Ramos (cell line): Measurements from ENCODE around the gene FILIP1L.
"Not testable (repeated sequence)": the region's sequence is repeated elsewhere in the genome, so short reads cannot be mapped to it uniquely, and the experiment has no call there.

Experiments used
- in situ Hi-C: fragments of 300-500 bp; cut with MboI; formaldehyde crosslinking; loops from one replicate; pipeline ENCODE4 v1.14.3; 2022; ENCODE audit warnings: low sequenced_read_pairs; ENCODE audit not compliant: unreplicated experiment

FILIP1L gene

GRCh38 chr3:99859825-99860224, 254.5 kb downstream of the FILIP1L start:
- in situ Hi-C loops = no loop called here

DNA sequence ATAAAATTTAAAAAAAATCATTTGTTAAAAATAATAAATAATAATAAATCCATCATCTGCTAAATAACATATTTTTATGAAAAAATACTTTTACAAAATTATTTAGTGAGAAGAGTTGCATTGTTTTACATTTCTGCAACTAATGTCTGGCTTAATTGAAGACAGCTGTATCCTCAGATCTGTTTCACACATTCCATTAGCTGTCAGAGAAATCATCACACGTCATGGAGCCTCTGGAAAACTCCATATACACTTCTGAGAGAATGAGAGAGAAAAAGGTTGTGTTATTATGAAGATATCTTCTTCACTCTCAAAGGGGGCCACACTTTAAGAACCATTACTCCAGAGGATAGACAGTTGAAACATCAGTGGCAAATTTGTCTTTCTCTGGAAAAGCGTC, 255.8 kb downstream of the FILIP1L start:
- in situ Hi-C loops = no loop called here

DNA sequence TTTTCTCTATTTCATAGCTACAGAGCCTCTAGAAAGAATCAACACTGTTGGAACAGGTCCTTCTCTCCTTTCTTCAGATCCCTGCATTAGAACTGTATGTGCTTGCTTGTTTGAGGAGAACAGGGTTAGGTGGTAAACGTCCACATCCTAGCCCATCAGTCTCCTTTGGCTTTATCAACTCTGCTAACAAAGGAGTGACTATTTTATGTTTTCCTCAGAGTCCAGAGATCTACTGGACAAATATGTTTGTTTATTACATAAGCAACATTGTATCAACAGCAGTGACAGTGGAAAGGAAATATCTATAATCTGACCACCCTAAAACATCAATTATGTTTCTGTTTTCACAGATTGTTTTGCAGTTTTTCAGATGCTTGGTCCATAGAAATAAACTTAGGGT, 257.0 kb downstream of the FILIP1L start:
- in situ Hi-C loops = no loop called here

GRCh38 chr3:99856437-99857220, 257.7 kb downstream of the FILIP1L start:
- in situ Hi-C loops = no loop called here

- in situ Hi-C loops = no loop called here
Observed at GRCh38 chr3:99855900-99856299, 258.4 kb downstream of the FILIP1L start.

DNA sequence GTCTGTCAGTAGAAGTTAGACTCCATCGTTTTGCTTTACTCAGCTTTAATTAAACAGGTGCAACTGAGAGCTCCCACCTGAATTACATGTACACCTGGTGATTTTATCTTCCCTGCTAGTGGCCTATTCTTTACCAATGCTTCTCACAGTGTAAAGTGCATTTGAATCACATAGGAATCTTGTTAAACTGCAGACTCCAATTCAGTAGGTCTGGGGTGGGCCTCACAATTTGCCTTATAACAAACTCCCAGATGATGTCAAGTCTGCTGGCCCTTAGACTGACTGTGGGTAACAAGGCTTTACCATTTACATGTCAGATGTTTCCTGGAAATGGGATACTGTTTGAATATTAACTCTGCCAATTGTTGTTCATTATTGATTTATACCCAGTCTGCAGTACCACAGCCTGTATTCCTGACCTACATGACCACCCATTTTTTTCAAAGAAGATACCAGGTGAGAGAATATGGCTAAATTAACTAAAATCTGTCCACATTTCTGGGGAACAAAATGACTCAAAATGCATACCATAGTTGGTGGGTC, 259.5 kb downstream of the FILIP1L start:
- in situ Hi-C loops = no loop called here

- in situ Hi-C loops = no loop called here
Observed at GRCh38 chr3:99852851-99853250, 261.4 kb downstream of the FILIP1L start.

GRCh38 chr3:99851955-99852354, 262.3 kb downstream of the FILIP1L start:
- in situ Hi-C loops = no loop called here

DNA sequence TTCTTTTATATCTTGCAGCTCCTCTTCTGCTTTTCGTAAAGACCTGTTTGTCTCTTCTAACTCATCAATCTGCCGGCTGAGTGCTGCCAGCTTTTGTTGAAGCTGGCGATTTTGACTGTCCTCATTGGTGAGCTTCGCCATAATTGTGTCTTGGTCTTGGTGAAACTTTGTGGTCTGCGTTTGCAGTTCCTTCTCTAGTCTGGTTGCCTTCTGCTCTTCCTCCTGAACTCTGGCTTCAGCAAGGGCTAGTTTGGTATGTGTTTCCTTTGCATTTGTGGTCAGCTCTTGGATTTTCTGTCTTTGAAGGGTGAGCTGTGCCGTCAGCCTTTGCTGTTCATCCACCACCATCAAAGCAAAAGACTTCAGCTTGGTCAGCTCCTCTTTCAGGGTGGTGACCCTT, 263.7 kb downstream of the FILIP1L start:
- in situ Hi-C loops = no loop called here

GRCh38 chr3:99848433-99848832, 265.9 kb downstream of the FILIP1L start:
- in situ Hi-C loops = no loop called here

GRCh38 chr3:99846477-99847160, 267.7 kb downstream of the FILIP1L start:
- in situ Hi-C loops = no loop called here

DNA sequence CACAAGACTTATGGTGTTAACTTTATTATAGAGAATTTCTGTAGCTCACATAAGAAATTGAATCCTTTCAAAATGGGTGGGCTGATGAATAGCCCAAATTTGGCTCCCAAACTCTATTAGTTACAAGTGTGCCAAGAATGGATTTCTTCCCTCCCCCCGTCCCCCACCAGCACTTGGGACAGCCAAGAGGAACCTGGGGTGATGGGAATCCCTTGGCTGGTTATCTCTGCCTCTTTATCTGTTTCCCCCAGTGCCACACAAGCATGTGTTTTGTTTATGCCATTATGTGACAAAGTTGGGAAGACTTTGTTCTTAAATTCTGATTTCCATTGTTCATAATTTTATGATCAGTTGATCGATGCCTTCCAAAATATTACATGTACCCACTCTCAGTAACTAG, 268.3 kb downstream of the FILIP1L start:
- in situ Hi-C loops = no loop called here

DNA sequence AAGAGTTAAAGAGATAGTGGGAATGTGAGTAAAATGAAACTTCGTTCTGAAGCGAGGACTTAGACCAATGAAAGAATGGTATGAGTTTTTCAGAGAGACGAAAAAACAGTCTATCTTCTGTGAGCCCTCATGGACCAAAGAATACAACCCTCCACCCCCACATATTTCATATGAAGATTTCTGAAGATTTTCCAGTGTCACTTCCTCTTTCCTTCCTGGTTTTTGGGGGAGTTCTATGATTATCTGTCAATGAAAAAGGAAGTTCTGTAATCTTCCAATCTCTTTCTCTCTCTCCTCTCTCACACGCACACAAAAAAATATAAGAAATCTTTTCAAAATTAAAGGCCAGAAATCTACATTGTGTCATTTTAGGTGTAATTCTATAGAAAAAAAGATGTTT, 269.0 kb downstream of the FILIP1L start:
- in situ Hi-C loops = no loop called here

DNA sequence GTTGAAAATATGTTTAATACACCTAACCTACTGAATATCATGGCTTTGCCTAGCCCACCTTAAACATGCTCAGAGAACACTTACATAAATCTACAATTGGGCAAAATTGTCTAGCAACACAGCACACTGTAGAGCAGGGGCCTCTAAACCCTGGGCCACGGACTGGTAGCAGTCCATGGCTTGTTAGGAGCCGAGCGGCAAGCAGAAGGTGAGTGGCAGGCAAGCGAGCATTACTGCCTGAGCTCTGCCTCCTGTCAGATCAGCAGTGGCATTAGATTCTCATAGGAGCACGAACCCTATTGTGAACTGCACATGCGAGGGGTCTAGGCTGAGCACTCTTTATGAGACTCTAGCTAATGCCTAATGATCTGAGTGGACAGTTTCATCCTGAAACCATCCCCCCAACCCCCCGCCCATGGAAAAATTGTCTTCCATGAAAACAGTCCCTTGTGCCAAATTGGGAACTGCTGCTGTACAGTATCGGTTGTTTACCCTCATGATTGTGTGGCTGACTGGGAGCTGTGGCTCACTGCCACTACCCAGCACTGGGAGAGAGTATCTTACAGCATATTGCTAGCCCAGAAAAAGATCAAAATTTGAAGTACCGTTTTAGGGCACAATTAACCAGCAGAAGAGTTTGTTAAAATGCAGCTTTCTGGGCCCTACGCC, 270.6 kb downstream of the FILIP1L start:
- in situ Hi-C loops = no loop called here

GRCh38 chr3:99842826-99843589, 271.3 kb downstream of the FILIP1L start:
- in situ Hi-C loops = no loop called here

DNA sequence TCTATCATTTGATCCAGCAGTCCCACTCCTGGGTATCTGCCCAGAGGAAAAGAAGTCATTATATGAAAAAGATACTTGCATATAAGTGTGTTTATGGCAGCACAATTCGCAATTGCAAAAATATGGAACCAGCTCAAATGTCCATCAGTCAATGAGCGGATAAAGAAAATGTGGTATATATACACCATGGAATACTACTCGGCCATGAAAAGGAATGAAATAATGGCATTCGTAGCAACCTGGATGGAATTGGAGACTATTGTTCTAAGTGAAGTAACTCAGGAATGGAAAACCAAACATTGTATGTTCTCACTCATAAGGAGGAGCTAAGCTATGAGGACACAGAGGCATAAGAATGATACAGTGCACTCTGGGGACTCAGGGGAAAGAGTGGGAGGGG, 272.4 kb downstream of the FILIP1L start:
- in situ Hi-C loops = not testable (repeated sequence)

DNA sequence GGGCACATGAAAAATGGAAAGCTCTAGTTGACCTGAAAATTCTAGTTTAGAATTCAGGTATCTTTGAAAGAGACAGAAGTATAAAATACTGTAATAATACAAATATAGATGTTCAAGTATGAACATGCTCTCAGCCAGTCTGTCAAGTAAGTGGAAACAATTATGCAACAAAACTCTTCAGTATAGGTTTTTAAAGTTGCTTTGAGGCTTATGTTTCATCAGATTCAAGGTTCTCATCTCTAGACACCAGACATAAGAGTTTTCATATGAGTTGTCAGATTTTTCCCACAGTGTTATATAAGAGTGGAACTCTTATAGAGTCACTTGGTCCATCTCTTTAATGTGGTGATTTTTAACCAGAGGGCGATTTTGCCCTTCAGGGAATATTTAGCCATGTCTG, 274.7 kb downstream of the FILIP1L start:
- in situ Hi-C loops = loop anchor here (10.0 kb wide), 1 partner anchor 415 kb away; no protein-coding TSS in a partner anchor

DNA sequence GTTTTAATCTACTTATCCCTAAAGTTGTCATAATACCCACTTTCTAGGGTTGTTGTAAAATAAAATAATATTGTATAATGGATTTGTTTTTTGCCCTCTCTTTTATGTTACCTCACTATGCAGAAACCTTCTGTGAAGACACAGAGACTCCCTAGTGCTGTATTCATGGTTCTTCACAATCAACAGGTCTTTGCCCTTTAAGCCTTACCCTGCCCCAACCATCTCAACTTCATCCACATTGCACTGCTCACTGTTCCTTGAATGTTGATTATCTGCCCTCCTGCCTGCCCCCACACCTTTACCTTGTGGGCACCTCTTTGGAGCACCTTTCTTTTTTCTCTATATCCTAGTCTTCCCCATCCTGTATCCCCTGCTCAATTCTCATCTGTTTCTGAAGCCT, 275.5 kb downstream of the FILIP1L start:
- in situ Hi-C loops = loop anchor here (10.0 kb wide), 1 partner anchor 416 kb away; no protein-coding TSS in a partner anchor

DNA sequence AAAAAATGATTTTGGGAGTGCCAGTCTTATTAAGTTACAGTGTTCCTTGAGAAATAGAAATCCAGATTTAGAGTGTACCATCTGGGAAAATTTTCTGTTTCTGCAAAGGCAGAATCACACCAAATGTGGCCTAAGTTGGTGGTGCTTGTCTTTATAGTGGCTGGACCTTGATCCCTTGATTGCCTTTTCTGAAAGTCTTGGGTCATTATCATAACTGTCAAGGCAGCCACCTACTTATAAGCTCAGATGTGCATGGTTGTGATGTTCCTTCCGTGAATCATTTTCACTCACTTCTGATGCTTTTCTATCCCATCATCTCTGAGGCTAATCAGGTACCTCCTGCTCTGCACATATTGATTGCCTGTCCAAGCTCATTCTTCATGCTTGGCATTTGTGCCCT, 276.6 kb downstream of the FILIP1L start:
- in situ Hi-C loops = loop anchor here (10.0 kb wide), 1 partner anchor 417 kb away; no protein-coding TSS in a partner anchor

GRCh38 chr3:99836681-99837080, 277.6 kb downstream of the FILIP1L start:
- in situ Hi-C loops = loop anchor here (10.0 kb wide), 1 partner anchor 418 kb away; no protein-coding TSS in a partner anchor
